Measurements from ENCODE around the gene SCN3A. TPM values are rescaled to one million over a fixed set of nuclear protein-coding genes. Genes with fewer than 3 reads are reported as not detected.

SCN3A gene
- total RNA-seq, 2 donors from 2014 or later = 1.0 to 2.6 TPM

DNA sequence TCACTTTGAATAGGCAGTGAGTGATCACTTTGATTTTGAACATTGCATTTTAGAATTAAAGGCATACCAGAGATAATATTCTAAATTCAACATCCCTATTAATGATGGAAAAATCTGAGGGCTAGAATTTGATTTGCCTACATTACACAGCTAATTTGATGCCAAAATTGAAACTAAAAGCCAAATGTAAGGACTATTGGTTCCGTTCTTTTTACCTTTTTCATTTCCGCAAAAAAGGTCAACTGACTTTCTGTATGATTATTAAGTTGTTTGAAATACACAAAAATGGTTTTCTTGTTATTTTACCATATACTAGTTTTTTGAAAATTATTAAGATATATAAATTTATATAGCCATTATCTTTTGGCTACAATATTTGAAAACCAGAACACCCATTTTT lies 117.5 kb downstream of the SCN3A start:
- no peak for DNase-seq (ENCODE audit: low spot score)
- no peaks in the 10 kb centered on the region for H3K4me1 ChIP-seq

DNA sequence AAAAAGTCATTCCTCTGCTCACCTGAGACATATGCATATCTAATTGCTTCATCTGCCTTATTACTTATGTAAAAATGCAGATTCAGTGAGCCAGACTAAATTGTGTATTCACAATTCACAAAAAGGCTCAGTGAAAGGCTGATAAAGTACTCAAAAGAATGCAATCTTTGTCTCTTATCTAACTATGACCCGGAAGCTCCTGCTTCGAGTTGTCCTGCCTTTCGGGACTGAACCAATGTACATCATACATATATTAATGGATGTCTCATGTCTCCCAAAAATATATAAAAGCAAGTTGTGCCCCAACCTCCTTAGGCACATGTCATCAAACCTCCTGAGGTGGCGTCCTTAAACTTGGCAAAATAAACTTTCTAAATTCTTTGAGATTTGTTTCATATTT lies 120.5 kb downstream of the SCN3A start:
- no peaks in the 10 kb centered on the region for H3K27me3 ChIP-seq
- no peak overlapping the region for H3K4me3 ChIP-seq
- TF ChIP-seq, protein P1, sequence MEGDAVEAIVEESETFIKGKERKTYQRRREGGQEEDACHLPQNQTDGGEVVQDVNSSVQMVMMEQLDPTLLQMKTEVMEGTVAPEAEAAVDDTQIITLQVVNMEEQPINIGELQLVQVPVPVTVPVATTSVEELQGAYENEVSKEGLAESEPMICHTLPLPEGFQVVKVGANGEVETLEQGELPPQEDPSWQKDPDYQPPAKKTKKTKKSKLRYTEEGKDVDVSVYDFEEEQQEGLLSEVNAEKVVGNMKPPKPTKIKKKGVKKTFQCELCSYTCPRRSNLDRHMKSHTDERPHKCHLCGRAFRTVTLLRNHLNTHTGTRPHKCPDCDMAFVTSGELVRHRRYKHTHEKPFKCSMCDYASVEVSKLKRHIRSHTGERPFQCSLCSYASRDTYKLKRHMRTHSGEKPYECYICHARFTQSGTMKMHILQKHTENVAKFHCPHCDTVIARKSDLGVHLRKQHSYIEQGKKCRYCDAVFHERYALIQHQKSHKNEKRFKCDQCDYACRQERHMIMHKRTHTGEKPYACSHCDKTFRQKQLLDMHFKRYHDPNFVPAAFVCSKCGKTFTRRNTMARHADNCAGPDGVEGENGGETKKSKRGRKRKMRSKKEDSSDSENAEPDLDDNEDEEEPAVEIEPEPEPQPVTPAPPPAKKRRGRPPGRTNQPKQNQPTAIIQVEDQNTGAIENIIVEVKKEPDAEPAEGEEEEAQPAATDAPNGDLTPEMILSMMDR (IDR thresholded peaks at IDR 0.05) = no peak
- H3K36me3 ChIP-seq = no peaks in the 10 kb centered on the region
- H3K27ac ChIP-seq = no peak overlapping the region
- DNase-seq (ENCODE audit: low spot score) = no peak
- no peaks in the 10 kb centered on the region for H3K4me1 ChIP-seq
- peaks cover 0 to 18% of the 10 kb centered on the region in 2 donors for H3K9me3 ChIP-seq

More for the DNA sequence above, 117.5 kb downstream of the SCN3A start:
- no peaks in the 10 kb centered on the region for H3K36me3 ChIP-seq
- TF ChIP-seq, protein P1 (IDR thresholded peaks at IDR 0.05) = no peak
- H3K27me3 ChIP-seq = no peaks in the 10 kb centered on the region
- peaks cover 0 to 18% of the 10 kb centered on the region in 2 donors for H3K9me3 ChIP-seq
- no peak overlapping the region for H3K4me3 ChIP-seq
- no peak overlapping the region for H3K27ac ChIP-seq

DNA sequence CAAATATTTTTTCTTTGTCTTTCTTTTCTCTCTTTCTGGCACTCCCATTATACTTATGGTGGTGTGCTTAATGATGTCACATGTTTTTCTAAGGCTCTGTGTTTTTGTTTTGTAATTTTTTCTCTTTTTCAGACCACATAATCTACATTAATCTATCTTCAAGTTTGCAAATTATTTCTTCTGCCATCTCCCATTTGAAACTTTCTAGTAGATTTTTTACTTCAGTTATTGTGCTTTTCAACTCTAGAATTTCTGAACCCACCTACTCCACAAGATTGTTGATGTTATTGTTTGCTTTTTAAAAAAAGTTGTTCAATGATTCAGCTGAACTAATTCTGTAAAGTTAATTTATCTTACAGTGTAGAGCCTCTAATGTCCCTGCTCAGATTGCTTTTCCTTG lies 121.4 kb downstream of the SCN3A start:
- Histone ChIP-seq H3K27ac (no peak overlapping the region), H3K27me3 (no peaks in the 10 kb centered on the region), H3K4me1 (no peaks in the 10 kb centered on the region), H3K4me3 (no peak overlapping the region), H3K9me3 (peaks cover 0 to 18% of the 10 kb centered on the region in 2 donors), H3K36me3 (no peaks in the 10 kb centered on the region)
- TF ChIP-seq, protein P1 (IDR thresholded peaks at IDR 0.05) = no peak
- DNase-seq (ENCODE audit: low spot score) = no peak

DNA sequence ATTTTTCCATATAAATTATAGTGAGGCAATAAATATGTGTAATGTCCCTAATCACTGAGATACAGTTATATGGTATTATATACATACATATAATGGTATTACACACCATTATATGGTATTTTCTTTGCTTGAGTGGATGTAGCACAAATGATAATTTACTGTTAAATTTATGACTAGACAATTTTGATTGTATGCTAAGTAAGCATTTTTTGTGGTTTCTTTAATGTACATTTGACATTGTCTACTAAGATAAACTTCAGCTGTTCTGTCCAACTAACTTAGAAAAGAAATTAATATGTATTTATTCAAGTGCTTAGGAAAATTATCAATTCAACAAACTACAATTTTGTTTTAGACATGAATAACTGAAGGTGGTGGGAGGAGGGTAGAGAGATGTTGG lies 122.6 kb downstream of the SCN3A start:
- no peak for DNase-seq (ENCODE audit: low spot score)
- Histone ChIP-seq H3K27me3 (no peaks in the 10 kb centered on the region), H3K4me1 (no peaks in the 10 kb centered on the region), H3K27ac (no peak overlapping the region), H3K4me3 (no peak overlapping the region), H3K9me3 (peaks cover 0 to 18% of the 10 kb centered on the region in 2 donors), H3K36me3 (no peaks in the 10 kb centered on the region)
- TF ChIP-seq, protein P1 (IDR thresholded peaks at IDR 0.05) = no peak

DNA sequence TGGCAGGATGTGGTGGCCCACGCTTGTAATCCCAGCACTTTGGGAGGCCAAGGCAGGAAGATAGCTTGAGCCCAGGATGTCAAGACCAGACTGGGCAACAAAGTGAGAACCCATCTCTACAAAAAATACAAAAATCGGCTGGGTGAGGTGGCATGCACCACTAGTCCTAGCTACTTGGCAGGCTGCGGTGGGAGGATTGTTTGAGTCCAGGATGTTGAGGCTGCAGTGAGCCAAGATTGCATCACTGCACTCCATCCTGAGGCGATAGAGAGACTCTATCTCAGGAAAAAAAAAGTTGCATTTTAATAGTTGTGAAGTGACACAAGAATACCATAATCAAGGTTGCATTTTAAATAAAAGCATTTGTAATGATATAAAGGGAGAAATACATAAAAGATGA lies 124.4 kb downstream of the SCN3A start:
- no peak overlapping the region for H3K4me3 ChIP-seq
- TF ChIP-seq, protein P1 (IDR thresholded peaks at IDR 0.05) = no peak
- DNase-seq (ENCODE audit: low spot score) = no peak
- H3K9me3 ChIP-seq = peaks cover 0 to 18% of the 10 kb centered on the region in 2 donors
- H3K36me3 ChIP-seq = no peaks in the 10 kb centered on the region
- H3K27ac ChIP-seq = no peak overlapping the region
- no peaks in the 10 kb centered on the region for H3K27me3 ChIP-seq
- H3K4me1 ChIP-seq = no peaks in the 10 kb centered on the region

DNA sequence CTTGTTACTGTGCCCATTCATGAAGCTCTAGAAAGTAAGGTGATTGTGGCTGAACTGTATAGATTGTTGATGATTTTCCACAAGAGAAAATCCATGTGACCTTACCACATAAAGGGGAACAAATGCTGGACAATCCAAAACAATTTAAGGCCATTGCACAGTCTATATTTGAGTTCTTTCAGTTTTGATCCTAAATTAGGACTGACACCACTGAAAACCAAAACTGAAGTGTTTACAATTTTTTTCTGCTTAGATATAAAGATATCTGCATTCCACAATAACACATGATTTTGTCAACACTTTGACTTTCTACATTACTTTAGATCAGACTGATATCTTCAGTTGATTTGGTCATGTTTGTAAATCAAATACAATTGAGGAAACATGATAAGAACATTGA lies 124.9 kb downstream of the SCN3A start:
- Histone ChIP-seq H3K9me3 (peaks cover 0 to 18% of the 10 kb centered on the region in 2 donors), H3K27ac (no peak overlapping the region), H3K4me1 (no peaks in the 10 kb centered on the region), H3K36me3 (no peaks in the 10 kb centered on the region), H3K27me3 (no peaks in the 10 kb centered on the region), H3K4me3 (no peak overlapping the region)
- no peak for DNase-seq (ENCODE audit: low spot score)
- TF ChIP-seq, protein P1 (IDR thresholded peaks at IDR 0.05) = no peak

Data from right atrium auricular region (tissue), 2 donors.